ENCODE results near the gene HTR2C. TPM values are rescaled to one million over a fixed set of nuclear protein-coding genes. Genes with fewer than 3 reads are reported as not detected.

Gene HTR2C
- total and polyA plus RNA-seq, 2 of the 4 experiments (the other 2 are of a cell fraction), result not detected

- CTCF ChIA-PET, result no interaction called here
- H3K56ac ChIP-seq (ENCODE audit: extremely low read depth, insufficient read depth, low read length), result no peak overlapping the region
- H3K27me3 ChIP-seq (ENCODE audit: control insufficient read depth, insufficient read depth, low read length), result no peaks in the 10 kb centered on the region
- H3K4me3 ChIP-seq (ENCODE audit: insufficient read depth, low read depth, low read length), result no peak overlapping the region
- intact Hi-C loops (cut with micrococcal nuclease), result no loop called here
- H3K14ac ChIP-seq (replicated peaks; ENCODE audit: low read depth, low read length), result no peak overlapping the region
- H2BK15ac ChIP-seq (ENCODE audit: low read depth, low read length), result no peak overlapping the region
- H3K36me3 ChIP-seq (ENCODE audit: control insufficient read depth, insufficient read depth, low read length), result no peaks in the 10 kb centered on the region
- no peaks in the 10 kb centered on the region for H3K9me3 ChIP-seq (ENCODE audit: control insufficient read depth, insufficient read depth, low read length)
- no peak overlapping the region for H2BK5ac ChIP-seq (ENCODE audit: low read depth, low read length, poor library complexity, severe bottlenecking)
- BruUV-seq (replicated peaks), result no TSS peak
- H3K79me1 ChIP-seq (ENCODE audit: low read depth in 1 of 2, low read length in 2 of 2), result no peaks in the 10 kb centered on the region
- no CpG with 5 or more reads among the region's 3 CpGs for WGBS, 2 experiments (ENCODE audit: extremely low coverage in 2 of 2, insufficient read length in 1 of 2)
- H3K27ac ChIP-seq (ENCODE audit: insufficient read depth, low read length), result no peak overlapping the region
- no peak overlapping the region for H2AK9ac ChIP-seq (replicated peaks; ENCODE audit: low read depth, low read length, poor library complexity)
- in situ Hi-C loops (cut with MboI; ENCODE audit: low sequenced_read_pairs), result no loop called here
- ATAC-seq (ENCODE audit: low read depth) (no peak), DNase-seq (no peak)
- H3K9me1 ChIP-seq (ENCODE audit: insufficient read depth, low read length), result no peaks in the 10 kb centered on the region
- no peak overlapping the region for H4K91ac ChIP-seq (ENCODE audit: insufficient read depth, low read depth, low read length)
- H4K5ac ChIP-seq (ENCODE audit: low read depth, low read length), result no peak overlapping the region
- H4K8ac ChIP-seq (ENCODE audit: low read depth in 2 of 2, low read length in 2 of 2), result no peak overlapping the region
- H3K9ac ChIP-seq (ENCODE audit: low read depth, low read length), result no peak overlapping the region
- H2BK20ac ChIP-seq (ENCODE audit: low read depth, low read length), result no peak overlapping the region
- no peak overlapping the region for H2AK5ac ChIP-seq (ENCODE audit: low read depth, low read length)
- TF ChIP-seq USF2 (IDR thresholded peaks at IDR 0.05; ENCODE audit: low read depth, low read length) (no peak), POLR2A (IDR thresholded peaks at IDR 0.05; ENCODE audit: low read depth, low read length) (no peak), MAFK (IDR thresholded peaks at IDR 0.05; ENCODE audit: low read depth, low read length) (no peak), RFX5 (IDR thresholded peaks at IDR 0.05; ENCODE audit: low read depth, low read length) (no peak), ELK1 (IDR thresholded peaks at IDR 0.05; ENCODE audit: borderline replicate concordance, low read depth, low read length) (no peak), SMC3 (IDR thresholded peaks at IDR 0.05; ENCODE audit: low read depth, low read length) (no peak), MXI1 (IDR thresholded peaks at IDR 0.05; ENCODE audit: borderline replicate concordance, low read depth, low read length) (no peak)
- H3K18ac ChIP-seq (ENCODE audit: low read depth, low read length), result no peak overlapping the region
- H3K4me2 ChIP-seq (ENCODE audit: low read depth, low read length), result no peak overlapping the region
- no peak overlapping the region for H3K4ac ChIP-seq (ENCODE audit: low read depth, low read length)
- no peak overlapping the region for H3K23ac ChIP-seq (ENCODE audit: low read depth, low read length)
- dilution Hi-C loops (cut with HindIII; ENCODE audit: low sequenced_read_pairs, unreplicated experiment), result no loop called here
- POLR2A ChIA-PET (ENCODE audit: unreplicated experiment), result no interaction called here
- no peak overlapping the region for H2AFZ ChIP-seq (replicated peaks; ENCODE audit: low read length, poor library complexity)
- no peak overlapping the region for H2BK120ac ChIP-seq (ENCODE audit: low read depth, low read length)
- H3K4me1 ChIP-seq (ENCODE audit: control insufficient read depth, insufficient read depth, low read length), result no peaks in the 10 kb centered on the region
- no peaks in the 10 kb centered on the region for H4K20me1 ChIP-seq (ENCODE audit: insufficient read depth, low read length)
Measured at GRCh38 chrX:114712466-114712865, 128.6 kb downstream of the HTR2C start.
